ENCODE results near the gene PRDM2. TPM values are rescaled to one million over a fixed set of nuclear protein-coding genes. Genes with fewer than 3 reads are reported as not detected.

PRDM2 gene
- polyA plus RNA-seq, 4 donors = 35.7 to 41.4 (median 40.1) TPM

GRCh38 chr1:13783551-13783950 is 83.6 kb downstream of the PRDM2 start:
- no peak for DNase-seq (ENCODE audit: low read depth in 4 of 4, low spot score in 3 of 4)

GRCh38 chr1:13784971-13785370 is 85.0 kb downstream of the PRDM2 start:
- DNase-seq (ENCODE audit: low read depth in 4 of 4, low spot score in 3 of 4) = no peak

GRCh38 chr1:13786541-13786940 is 86.6 kb downstream of the PRDM2 start:
- DNase-seq (ENCODE audit: low read depth in 4 of 4, low spot score in 3 of 4) = no peak

- DNase-seq (ENCODE audit: low read depth in 4 of 4, low spot score in 3 of 4) = no peak
Measured at GRCh38 chr1:13788795-13789194, 88.8 kb downstream of the PRDM2 start.

- no peak for DNase-seq (ENCODE audit: low read depth in 4 of 4, low spot score in 3 of 4)
Measured at GRCh38 chr1:13790290-13791030, 90.5 kb downstream of the PRDM2 start.

GRCh38 chr1:13792419-13792818 is 92.4 kb downstream of the PRDM2 start:
- no peak for DNase-seq (ENCODE audit: low read depth in 4 of 4, low spot score in 3 of 4)

GRCh38 chr1:13793088-13793730 is 93.2 kb downstream of the PRDM2 start:
- no peak for DNase-seq (ENCODE audit: low read depth in 4 of 4, low spot score in 3 of 4)

GRCh38 chr1:13794231-13795187 is 94.5 kb downstream of the PRDM2 start:
- no peak for DNase-seq (ENCODE audit: low read depth in 4 of 4, low spot score in 3 of 4)

GRCh38 chr1:13797397-13797796 is 97.4 kb downstream of the PRDM2 start:
- DNase-seq (ENCODE audit: low read depth in 4 of 4, low spot score in 3 of 4) = no peak

GRCh38 chr1:13798120-13798519 is 98.1 kb downstream of the PRDM2 start:
- no peak for DNase-seq (ENCODE audit: low read depth in 4 of 4, low spot score in 3 of 4)

GRCh38 chr1:13799502-13800283 is 99.7 kb downstream of the PRDM2 start:
- no peak for DNase-seq (ENCODE audit: low read depth in 4 of 4, low spot score in 3 of 4)

GRCh38 chr1:13801232-13801631 is 101.2 kb downstream of the PRDM2 start:
- no peak for DNase-seq (ENCODE audit: low read depth in 4 of 4, low spot score in 3 of 4)

- no peak for DNase-seq (ENCODE audit: low read depth in 4 of 4, low spot score in 3 of 4)
Measured at GRCh38 chr1:13801655-13802486, 101.9 kb downstream of the PRDM2 start.

- DNase-seq (ENCODE audit: low read depth in 4 of 4, low spot score in 3 of 4) = no peak
Measured at GRCh38 chr1:13802782-13803545, 103.0 kb downstream of the PRDM2 start.

GRCh38 chr1:13803546-13804239 is 103.7 kb downstream of the PRDM2 start:
- DNase-seq (ENCODE audit: low read depth in 4 of 4, low spot score in 3 of 4) = no peak

- DNase-seq (ENCODE audit: low read depth in 4 of 4, low spot score in 3 of 4) = no peak
Measured at GRCh38 chr1:13804240-13804633, 104.2 kb downstream of the PRDM2 start.

GRCh38 chr1:13805431-13805830 is 105.4 kb downstream of the PRDM2 start:
- DNase-seq (ENCODE audit: low read depth in 4 of 4, low spot score in 3 of 4) = no peak

- no peak for DNase-seq (ENCODE audit: low read depth in 4 of 4, low spot score in 3 of 4)
Measured at GRCh38 chr1:13806108-13806507, 106.1 kb downstream of the PRDM2 start.

All from left renal pelvis (tissue), 4 donors.